Amniotic epithelial cell (primary cell): Measurements from ENCODE around the gene COL5A2.

Experiments used
- DNase-seq: peaks from one replicate; pipeline ENCODE4 v3.0.0-alpha.2; 2010; ENCODE audit warnings: low read depth

The COL5A2 gene

GRCh38 chr2:189147361-189147760 lies 32.2 kb downstream of the COL5A2 start:
- peak; percentile 49 for DNase-seq

GRCh38 chr2:189146553-189146952 lies 33.0 kb downstream of the COL5A2 start:
- no peak for DNase-seq

GRCh38 chr2:189144700-189145211 lies 34.8 kb downstream of the COL5A2 start:
- peak; percentile 42 for DNase-seq

- peak; percentile 93 for DNase-seq
Measured at GRCh38 chr2:189143925-189144324, 35.6 kb downstream of the COL5A2 start.

- peak; percentile 53 for DNase-seq
Measured at GRCh38 chr2:189142893-189143759, 36.4 kb downstream of the COL5A2 start.

GRCh38 chr2:189138800-189139199 lies 40.8 kb downstream of the COL5A2 start:
- DNase-seq, result no peak

GRCh38 chr2:189137519-189137918 lies 42.0 kb downstream of the COL5A2 start:
- DNase-seq, result no peak

- no peak for DNase-seq
Measured at GRCh38 chr2:189134485-189134884, 45.1 kb downstream of the COL5A2 start.

- DNase-seq, result no peak
Measured at GRCh38 chr2:189131991-189132390, 47.6 kb downstream of the COL5A2 start.

GRCh38 chr2:189129971-189130370 lies 49.6 kb downstream of the COL5A2 start:
- peak; percentile 96 for DNase-seq

GRCh38 chr2:189128970-189129369 lies 50.6 kb downstream of the COL5A2 start:
- no peak for DNase-seq

GRCh38 chr2:189127756-189128155 lies 51.8 kb downstream of the COL5A2 start:
- DNase-seq, result no peak

- no peak for DNase-seq
Measured at GRCh38 chr2:189125195-189125594, 54.4 kb downstream of the COL5A2 start.

- peak; percentile 51 for DNase-seq
Measured at GRCh38 chr2:189124175-189124574, 55.4 kb downstream of the COL5A2 start.

GRCh38 chr2:189118386-189118785 lies 61.2 kb downstream of the COL5A2 start:
- no peak for DNase-seq

GRCh38 chr2:189116979-189117378 lies 62.6 kb downstream of the COL5A2 start:
- peak; percentile 54 for DNase-seq

GRCh38 chr2:189116087-189116486 lies 63.5 kb downstream of the COL5A2 start:
- DNase-seq, result no peak

- DNase-seq, result peak; percentile 55
Measured at GRCh38 chr2:189115126-189115525, 64.4 kb downstream of the COL5A2 start.

GRCh38 chr2:189113963-189114362 lies 65.6 kb downstream of the COL5A2 start:
- peak; percentile 40 for DNase-seq

- peak; percentile 77 for DNase-seq
Measured at GRCh38 chr2:189111063-189111715, 68.4 kb downstream of the COL5A2 start.

- DNase-seq, result peak; percentile 90
Measured at GRCh38 chr2:189109921-189110397, 69.6 kb downstream of the COL5A2 start.

GRCh38 chr2:189104934-189105333 lies 74.6 kb downstream of the COL5A2 start:
- peak; percentile 67 for DNase-seq

- DNase-seq, result no peak
Measured at GRCh38 chr2:189102735-189103134, 76.8 kb downstream of the COL5A2 start.
